ENCODE measurements around the gene LCE4A. TPM values are rescaled to one million over a fixed set of nuclear protein-coding genes. Genes with fewer than 3 reads are reported as not detected.

The LCE4A gene
- polyA plus RNA-seq, 1 donor from 2014 or later: not detected

DNA sequence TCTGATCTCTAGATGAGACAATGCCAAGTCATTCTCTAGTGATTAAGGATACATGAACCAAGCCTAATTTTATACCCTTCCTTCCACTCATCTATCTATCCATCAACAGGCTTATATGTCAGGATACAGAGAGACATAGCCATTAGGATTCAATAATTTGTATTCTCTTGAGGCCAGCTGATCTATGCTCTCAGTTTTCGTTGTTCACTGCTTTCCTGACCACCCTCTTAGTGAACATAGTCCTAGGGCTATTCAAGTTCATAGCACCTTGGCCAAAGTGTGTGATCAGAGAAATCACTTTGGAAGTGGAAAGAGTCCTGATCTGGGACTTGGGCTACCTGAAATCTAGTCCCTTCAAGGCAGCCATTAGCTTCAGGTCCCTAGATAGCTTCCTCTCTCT is 45.6 kb downstream of the LCE4A start:
- Histone ChIP-seq H3K79me2 (replicated peaks; ENCODE audit: insufficient read depth, low read length) (no peaks in the 10 kb centered on the region), H3K27me3 (ENCODE audit: insufficient read depth, low read depth, low read length) (no peaks in the 10 kb centered on the region), H4K20me1 (ENCODE audit: insufficient read depth) (no peaks in the 10 kb centered on the region), H3K9me2 (ENCODE audit: insufficient read depth, low read length) (no peaks in the 10 kb centered on the region), H2AFZ (ENCODE audit: low read depth, low read length) (no peak overlapping the region), H3F3A (ENCODE audit: insufficient read depth, low read length, poor library complexity, severe bottlenecking) (no peaks in the 10 kb centered on the region), H3K27ac (ENCODE audit: low read length) (no peak overlapping the region), H3K9ac (ENCODE audit: low read length) (no peak overlapping the region), H3K4me3 (ENCODE audit: low read length) (no peak overlapping the region), H3K4me2 (ENCODE audit: low read length) (no peak overlapping the region), H3K9me3 (ENCODE audit: low read length) (peaks cover 3% of the 10 kb centered on the region), H3K36me3 (ENCODE audit: insufficient read depth, low read length) (no peaks in the 10 kb centered on the region)
- no peak for TF ChIP-seq TAF1 (IDR thresholded peaks at IDR 0.05; ENCODE audit: low read depth)
- TF ChIP-seq, protein P1, sequence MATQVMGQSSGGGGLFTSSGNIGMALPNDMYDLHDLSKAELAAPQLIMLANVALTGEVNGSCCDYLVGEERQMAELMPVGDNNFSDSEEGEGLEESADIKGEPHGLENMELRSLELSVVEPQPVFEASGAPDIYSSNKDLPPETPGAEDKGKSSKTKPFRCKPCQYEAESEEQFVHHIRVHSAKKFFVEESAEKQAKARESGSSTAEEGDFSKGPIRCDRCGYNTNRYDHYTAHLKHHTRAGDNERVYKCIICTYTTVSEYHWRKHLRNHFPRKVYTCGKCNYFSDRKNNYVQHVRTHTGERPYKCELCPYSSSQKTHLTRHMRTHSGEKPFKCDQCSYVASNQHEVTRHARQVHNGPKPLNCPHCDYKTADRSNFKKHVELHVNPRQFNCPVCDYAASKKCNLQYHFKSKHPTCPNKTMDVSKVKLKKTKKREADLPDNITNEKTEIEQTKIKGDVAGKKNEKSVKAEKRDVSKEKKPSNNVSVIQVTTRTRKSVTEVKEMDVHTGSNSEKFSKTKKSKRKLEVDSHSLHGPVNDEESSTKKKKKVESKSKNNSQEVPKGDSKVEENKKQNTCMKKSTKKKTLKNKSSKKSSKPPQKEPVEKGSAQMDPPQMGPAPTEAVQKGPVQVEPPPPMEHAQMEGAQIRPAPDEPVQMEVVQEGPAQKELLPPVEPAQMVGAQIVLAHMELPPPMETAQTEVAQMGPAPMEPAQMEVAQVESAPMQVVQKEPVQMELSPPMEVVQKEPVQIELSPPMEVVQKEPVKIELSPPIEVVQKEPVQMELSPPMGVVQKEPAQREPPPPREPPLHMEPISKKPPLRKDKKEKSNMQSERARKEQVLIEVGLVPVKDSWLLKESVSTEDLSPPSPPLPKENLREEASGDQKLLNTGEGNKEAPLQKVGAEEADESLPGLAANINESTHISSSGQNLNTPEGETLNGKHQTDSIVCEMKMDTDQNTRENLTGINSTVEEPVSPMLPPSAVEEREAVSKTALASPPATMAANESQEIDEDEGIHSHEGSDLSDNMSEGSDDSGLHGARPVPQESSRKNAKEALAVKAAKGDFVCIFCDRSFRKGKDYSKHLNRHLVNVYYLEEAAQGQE (IDR thresholded peaks at IDR 0.05; ENCODE audit: borderline replicate concordance): no peak
- no peak for TF ChIP-seq POLR2AphosphoS5 (IDR thresholded peaks at IDR 0.05)
- TF ChIP-seq RAD21 (conservative IDR thresholded peaks at IDR 0.05): no peak
- TF ChIP-seq, protein P2, sequence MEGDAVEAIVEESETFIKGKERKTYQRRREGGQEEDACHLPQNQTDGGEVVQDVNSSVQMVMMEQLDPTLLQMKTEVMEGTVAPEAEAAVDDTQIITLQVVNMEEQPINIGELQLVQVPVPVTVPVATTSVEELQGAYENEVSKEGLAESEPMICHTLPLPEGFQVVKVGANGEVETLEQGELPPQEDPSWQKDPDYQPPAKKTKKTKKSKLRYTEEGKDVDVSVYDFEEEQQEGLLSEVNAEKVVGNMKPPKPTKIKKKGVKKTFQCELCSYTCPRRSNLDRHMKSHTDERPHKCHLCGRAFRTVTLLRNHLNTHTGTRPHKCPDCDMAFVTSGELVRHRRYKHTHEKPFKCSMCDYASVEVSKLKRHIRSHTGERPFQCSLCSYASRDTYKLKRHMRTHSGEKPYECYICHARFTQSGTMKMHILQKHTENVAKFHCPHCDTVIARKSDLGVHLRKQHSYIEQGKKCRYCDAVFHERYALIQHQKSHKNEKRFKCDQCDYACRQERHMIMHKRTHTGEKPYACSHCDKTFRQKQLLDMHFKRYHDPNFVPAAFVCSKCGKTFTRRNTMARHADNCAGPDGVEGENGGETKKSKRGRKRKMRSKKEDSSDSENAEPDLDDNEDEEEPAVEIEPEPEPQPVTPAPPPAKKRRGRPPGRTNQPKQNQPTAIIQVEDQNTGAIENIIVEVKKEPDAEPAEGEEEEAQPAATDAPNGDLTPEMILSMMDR (IDR thresholded peaks at IDR 0.05; ENCODE audit: poor library complexity, severe bottlenecking): no peak
- no peak for TF ChIP-seq SMC3 (conservative IDR thresholded peaks at IDR 0.05; ENCODE audit: poor library complexity)
- TF ChIP-seq EZH2 (IDR thresholded peaks at IDR 0.05; ENCODE audit: borderline replicate concordance, insufficient read depth, low read length, poor library complexity, severe bottlenecking): no peak
- no peak for TF ChIP-seq MXI1 (conservative IDR thresholded peaks at IDR 0.05; ENCODE audit: poor library complexity, severe bottlenecking)
- TF ChIP-seq EP300 (conservative IDR thresholded peaks at IDR 0.05; ENCODE audit: poor library complexity, severe bottlenecking): no peak

DNA sequence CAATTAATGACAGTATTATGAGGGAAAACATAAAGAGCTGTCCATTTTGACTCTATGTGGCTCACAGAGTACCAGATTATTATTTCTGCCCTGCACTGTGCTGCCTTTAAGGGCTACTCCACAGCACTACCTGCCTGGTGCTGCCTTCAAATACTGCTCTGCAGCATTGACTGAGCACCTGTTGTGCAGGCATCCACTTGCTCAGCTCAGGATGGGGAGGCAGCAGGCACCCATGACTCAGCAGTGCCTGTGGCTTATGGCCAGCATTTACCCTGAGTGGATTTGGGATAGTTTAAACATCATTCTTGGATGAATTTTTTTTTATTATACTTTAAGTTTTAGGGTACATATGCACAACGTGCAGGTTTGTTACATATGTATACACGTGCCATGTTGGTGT is 48.9 kb downstream of the LCE4A start:
- H3K9me2 ChIP-seq (ENCODE audit: insufficient read depth, low read length): no peaks in the 10 kb centered on the region
- no peak for TF ChIP-seq RAD21 (conservative IDR thresholded peaks at IDR 0.05)
- no peak overlapping the region for H3K9ac ChIP-seq (ENCODE audit: low read length)
- H3F3A ChIP-seq (ENCODE audit: insufficient read depth, low read length, poor library complexity, severe bottlenecking): no peaks in the 10 kb centered on the region
- no peaks in the 10 kb centered on the region for H4K20me1 ChIP-seq (ENCODE audit: insufficient read depth)
- no peaks in the 10 kb centered on the region for H3K27me3 ChIP-seq (ENCODE audit: insufficient read depth, low read depth, low read length)
- no peaks in the 10 kb centered on the region for H3K36me3 ChIP-seq (ENCODE audit: insufficient read depth, low read length)
- H3K27ac ChIP-seq (ENCODE audit: low read length): no peak overlapping the region
- no peak overlapping the region for H3K4me2 ChIP-seq (ENCODE audit: low read length)
- H3K9me3 ChIP-seq (ENCODE audit: low read length): peaks cover 3% of the 10 kb centered on the region
- no peak overlapping the region for H2AFZ ChIP-seq (ENCODE audit: low read depth, low read length)
- H3K79me2 ChIP-seq (replicated peaks; ENCODE audit: insufficient read depth, low read length): no peaks in the 10 kb centered on the region
- no peak overlapping the region for H3K4me3 ChIP-seq (ENCODE audit: low read length)

DNA sequence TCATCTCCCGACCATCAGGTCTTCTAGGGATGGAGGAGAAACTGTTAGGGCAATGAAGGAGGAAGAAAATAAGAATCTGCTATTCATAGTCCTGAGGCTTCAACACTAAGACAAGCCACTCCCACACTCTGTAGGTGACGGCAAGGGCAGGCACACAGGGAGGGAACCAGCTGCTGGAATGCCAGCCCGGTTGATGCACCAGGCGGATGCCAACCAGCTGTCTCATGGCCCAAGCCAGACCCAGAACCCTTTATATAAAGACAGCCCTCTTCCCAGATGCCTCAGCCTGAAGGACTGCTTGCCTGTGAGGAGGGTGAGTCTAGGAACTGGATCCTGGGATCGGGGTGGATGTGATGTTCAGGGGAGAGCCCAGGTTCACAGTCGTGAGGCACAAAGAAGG is 49.8 kb downstream of the LCE4A start, which contains the start of gene KPRP:
KPRP (plus strand) TSS at position 279 of the 400 bp plus-strand sequence. CDS start 1,564 bp downstream, outside the sequence.
- H3K27me3 ChIP-seq (ENCODE audit: insufficient read depth, low read depth, low read length): no peaks in the 10 kb centered on the region
- H3K79me2 ChIP-seq (replicated peaks; ENCODE audit: insufficient read depth, low read length): no peaks in the 10 kb centered on the region
- H3K9me3 ChIP-seq (ENCODE audit: low read length): peaks cover 6% of the 10 kb centered on the region
- H2AFZ ChIP-seq (ENCODE audit: low read depth, low read length): no peak within 1 kb of the TSS
- H3K9ac ChIP-seq (ENCODE audit: low read length): no peak within 1 kb of the TSS
- H3K4me2 ChIP-seq (ENCODE audit: low read length): no peak within 1 kb of the TSS
- H3K4me3 ChIP-seq (ENCODE audit: low read length): no peak within 1 kb of the TSS
- no peaks in the 10 kb centered on the region for H3K36me3 ChIP-seq (ENCODE audit: insufficient read depth, low read length)
- no peaks in the 10 kb centered on the region for H4K20me1 ChIP-seq (ENCODE audit: insufficient read depth)
- no peak within 1 kb of the TSS for H3K27ac ChIP-seq (ENCODE audit: low read length)
- no peaks in the 10 kb centered on the region for H3K9me2 ChIP-seq (ENCODE audit: insufficient read depth, low read length)
- no peaks in the 10 kb centered on the region for H3F3A ChIP-seq (ENCODE audit: insufficient read depth, low read length, poor library complexity, severe bottlenecking)
- no peak for TF ChIP-seq POLR2AphosphoS5 (IDR thresholded peaks at IDR 0.05)
- no peak for TF ChIP-seq TAF1 (IDR thresholded peaks at IDR 0.05; ENCODE audit: low read depth)
- no peak for TF ChIP-seq EP300 (conservative IDR thresholded peaks at IDR 0.05; ENCODE audit: poor library complexity, severe bottlenecking)
- no peak for TF ChIP-seq MXI1 (conservative IDR thresholded peaks at IDR 0.05; ENCODE audit: poor library complexity, severe bottlenecking)
- TF ChIP-seq, protein P1 (IDR thresholded peaks at IDR 0.05; ENCODE audit: borderline replicate concordance): no peak
- no peak for TF ChIP-seq SMC3 (conservative IDR thresholded peaks at IDR 0.05; ENCODE audit: poor library complexity)
